Upper lobe of right lung (tissue), 1 donor: ENCODE data around the gene EIF3M. TPM values are rescaled to one million over a fixed set of nuclear protein-coding genes. Genes with fewer than 3 reads are reported as not detected.

ENCODE experiments used
- ATAC-seq: fragments of 200-7000 bp; cut with Tn5 transposase; one replicate; pipeline ENCODE4 v1.9.1; 2020; ENCODE audit warnings: mild to moderate bottlenecking, moderate library complexity
- DNase-seq: peaks from one replicate; pipeline ENCODE4 v3.0.0-alpha.2; 2020
- H3K27ac ChIP-seq: fragments of 200-600 bp; one replicate; pipeline ENCODE4 v1.8.0; 2022
- H3K27me3 ChIP-seq: fragments of 200-600 bp; one replicate; pipeline ENCODE4 v1.8.0; 2022; ENCODE audit warnings: mild to moderate bottlenecking
- H3K36me3 ChIP-seq: fragments of 200-600 bp; one replicate; pipeline ENCODE4 v1.8.0; 2022
- H3K4me1 ChIP-seq: fragments of 200-600 bp; one replicate; pipeline ENCODE4 v1.8.0; 2022
- H3K4me3 ChIP-seq: fragments of 200-600 bp; one replicate; pipeline ENCODE4 v1.8.0; 2022; ENCODE audit warnings: mild to moderate bottlenecking
- H3K9me3 ChIP-seq: fragments of 200-600 bp; one replicate; pipeline ENCODE4 v1.8.0; 2022
- CTCF ChIP-seq: fragments of 200-600 bp; IDR thresholded peaks from one replicate; pipeline ENCODE4 v1.8.0; 2022; ENCODE audit warnings: antibody characterized with exemption
- intact Hi-C: fragments of 100-400 bp; cut with DNase I; formaldehyde crosslinking; loops from one replicate; pipeline ENCODE4 v1.11.0; 2022
- long read RNA-seq: library from polyadenylated mRNA; unstranded; transcript quantifications from one replicate; pipeline ENCODE4 v2.0.0, GENCODE V29; 2021
- total RNA-seq: library from RNA; stranded (reverse); fragmentation: NEBNext Ultra II Directional; extraction: Animal tissue kit (Norgen Biotek cat#: 25700); gene quantifications from one replicate; pipeline ENCODE4 v1.2.1, GENCODE V29; 2021
- donor health status: DM: no; HTN: yes; CAD: no; lungs with severe emphysema.

The EIF3M gene
- total RNA-seq = 144 TPM
- long read RNA-seq, full-length matches to known transcripts = 98 of 120 reads
- long read RNA-seq, partial matches to known transcripts = 0 of 120 reads
- long read RNA-seq, other reads (novel, unspliced or antisense) = 22 of 120 reads

- Histone ChIP-seq H3K27ac (peak within 1 kb of the TSS; percentile 89), H3K36me3 (peaks cover 5% of the 10 kb centered on the region), H3K4me1 (peaks cover 20% of the 10 kb centered on the region), H3K9me3 (no peaks in the 10 kb centered on the region), H3K4me3 (peak within 1 kb of the TSS; percentile 89), H3K27me3 (no peaks in the 10 kb centered on the region)
- intact Hi-C loops = no loop called here
- DNase-seq (peak; percentile 99), ATAC-seq (peak; percentile 100)
- no peak for TF ChIP-seq CTCF
Measured at GRCh38 chr11:32583459-32584271, at the start of gene EIF3M. Gene EIF3M, plus strand, starts transcription at chr11:32583831. Its CDS starts 57 bp downstream, at chr11:32583888.

- Histone ChIP-seq H3K27me3 (no peaks in the 10 kb centered on the region), H3K36me3 (no peaks in the 10 kb centered on the region), H3K4me3 (no peak overlapping the region), H3K9me3 (no peaks in the 10 kb centered on the region), H3K4me1 (no peaks in the 10 kb centered on the region), H3K27ac (no peak overlapping the region)
- ATAC-seq = no peak
- TF ChIP-seq CTCF = no peak
- intact Hi-C loops = no loop called here
- DNase-seq = no peak
Measured at GRCh38 chr11:32538804-32539203, 44.8 kb upstream of the EIF3M start.

- H3K27me3 ChIP-seq = no peaks in the 10 kb centered on the region
- H3K4me3 ChIP-seq = no peak overlapping the region
- H3K4me1 ChIP-seq = no peaks in the 10 kb centered on the region
- no peaks in the 10 kb centered on the region for H3K36me3 ChIP-seq
- intact Hi-C loops = no loop called here
- no peak overlapping the region for H3K27ac ChIP-seq
- ATAC-seq (no peak), DNase-seq (no peak)
- no peaks in the 10 kb centered on the region for H3K9me3 ChIP-seq
- TF ChIP-seq CTCF = no peak
Measured at GRCh38 chr11:32549611-32550187, 33.9 kb upstream of the EIF3M start.

- Histone ChIP-seq H3K4me3 (no peak overlapping the region), H3K4me1 (no peaks in the 10 kb centered on the region), H3K27ac (no peak overlapping the region), H3K27me3 (no peaks in the 10 kb centered on the region), H3K36me3 (no peaks in the 10 kb centered on the region), H3K9me3 (no peaks in the 10 kb centered on the region)
- intact Hi-C loops = no loop called here
- ATAC-seq (no peak), DNase-seq (no peak)
- TF ChIP-seq CTCF = no peak
Measured at GRCh38 chr11:32550207-32550606, 33.4 kb upstream of the EIF3M start.

DNA sequence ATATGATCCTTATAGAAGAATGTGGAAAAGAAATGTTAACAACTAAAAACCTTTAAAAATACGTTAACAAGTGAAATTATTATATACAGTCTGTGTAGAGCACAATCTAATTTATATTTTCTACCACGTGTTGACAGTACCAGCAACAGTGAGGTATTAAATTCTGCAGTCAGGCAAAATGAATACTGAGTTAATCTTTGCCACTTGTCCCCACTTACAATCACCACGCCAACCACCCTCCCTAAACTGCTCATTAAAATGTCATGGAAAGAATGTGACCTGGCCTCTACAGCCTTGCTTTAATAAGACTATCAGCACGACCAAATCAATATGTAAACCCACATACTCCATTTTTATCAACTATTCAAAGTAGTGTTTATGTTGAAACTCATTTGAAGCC, 28.5 kb upstream of the EIF3M start:
- Histone ChIP-seq H3K4me1 (no peaks in the 10 kb centered on the region), H3K4me3 (no peak overlapping the region), H3K27me3 (no peaks in the 10 kb centered on the region), H3K27ac (no peak overlapping the region), H3K36me3 (no peaks in the 10 kb centered on the region), H3K9me3 (no peaks in the 10 kb centered on the region)
- DNase-seq (no peak), ATAC-seq (no peak)
- intact Hi-C loops = no loop called here
- no peak for TF ChIP-seq CTCF
